Neural progenitor cell (in vitro differentiated cells): ENCODE measurements around the gene C1orf21.

ENCODE experiments used
- EZH2 ChIP-seq: fragments of 200-600 bp; sonication (generic); IDR thresholded peaks from 2 replicates; pipeline ENCODE4 v1.6.1; 2017; ENCODE audit warnings: antibody characterized with exemption, mild to moderate bottlenecking, moderate library complexity
- TF ChIP-seq, protein P1 (sequence below): fragments of 200-600 bp; sonication (generic); IDR thresholded peaks from 2 replicates; pipeline ENCODE4 v1.5.1; 2017; ENCODE audit warnings: antibody characterized with exemption, mild to moderate bottlenecking

GRCh38 chr1:184598403-184599193 is 211.8 kb downstream of the C1orf21 start:
- TF ChIP-seq, protein P1, sequence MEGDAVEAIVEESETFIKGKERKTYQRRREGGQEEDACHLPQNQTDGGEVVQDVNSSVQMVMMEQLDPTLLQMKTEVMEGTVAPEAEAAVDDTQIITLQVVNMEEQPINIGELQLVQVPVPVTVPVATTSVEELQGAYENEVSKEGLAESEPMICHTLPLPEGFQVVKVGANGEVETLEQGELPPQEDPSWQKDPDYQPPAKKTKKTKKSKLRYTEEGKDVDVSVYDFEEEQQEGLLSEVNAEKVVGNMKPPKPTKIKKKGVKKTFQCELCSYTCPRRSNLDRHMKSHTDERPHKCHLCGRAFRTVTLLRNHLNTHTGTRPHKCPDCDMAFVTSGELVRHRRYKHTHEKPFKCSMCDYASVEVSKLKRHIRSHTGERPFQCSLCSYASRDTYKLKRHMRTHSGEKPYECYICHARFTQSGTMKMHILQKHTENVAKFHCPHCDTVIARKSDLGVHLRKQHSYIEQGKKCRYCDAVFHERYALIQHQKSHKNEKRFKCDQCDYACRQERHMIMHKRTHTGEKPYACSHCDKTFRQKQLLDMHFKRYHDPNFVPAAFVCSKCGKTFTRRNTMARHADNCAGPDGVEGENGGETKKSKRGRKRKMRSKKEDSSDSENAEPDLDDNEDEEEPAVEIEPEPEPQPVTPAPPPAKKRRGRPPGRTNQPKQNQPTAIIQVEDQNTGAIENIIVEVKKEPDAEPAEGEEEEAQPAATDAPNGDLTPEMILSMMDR: no peak
- no peak for TF ChIP-seq EZH2
